ENCODE results near the gene C16orf82. TPM values are rescaled to one million over a fixed set of nuclear protein-coding genes. Genes with fewer than 3 reads are reported as not detected.
"Not testable (repeated sequence)": the region's sequence is repeated elsewhere in the genome, so short reads cannot be mapped to it uniquely, and the experiment has no call there.

Gene C16orf82
- polyA plus RNA-seq, 4 donors = not detected

DNA sequence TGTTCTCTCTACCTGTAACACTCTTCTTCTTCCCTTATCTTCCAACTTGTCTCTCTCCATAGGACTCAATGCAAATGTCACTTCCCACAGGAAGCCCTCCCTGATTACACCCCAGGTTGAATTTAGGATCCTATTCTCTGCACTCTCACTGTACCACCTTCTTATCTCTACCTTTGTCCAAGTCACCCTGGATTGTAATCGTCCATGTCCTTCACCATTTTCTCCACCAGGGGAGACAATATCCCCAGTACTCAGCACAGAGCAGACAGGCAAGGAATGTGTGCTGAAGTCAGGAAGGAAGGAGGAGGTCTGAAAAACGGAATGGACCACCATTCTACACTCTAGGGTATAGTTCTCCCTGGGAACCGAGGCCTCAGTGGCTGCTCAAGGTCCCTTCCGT is 14.2 kb downstream of the C16orf82 start:
- DNase-seq = peak; percentile 21 to 36
- no peaks in the 10 kb centered on the region for H3K36me3 ChIP-seq (ENCODE audit: control insufficient read depth in 3 of 3, insufficient read depth in 2 of 3, low read depth in 1 of 3, low read length in 3 of 3)
- no peaks in the 10 kb centered on the region for H3K27me3 ChIP-seq (ENCODE audit: control insufficient read depth in 3 of 3, insufficient read depth in 3 of 3, low read length in 3 of 3)
- no peak overlapping the region for H3K27ac ChIP-seq (ENCODE audit: low read depth in 1 of 3, low read length in 2 of 3)
- H3K4me3 ChIP-seq (ENCODE audit: low read depth in 1 of 3, low read length in 3 of 3) = no peak overlapping the region
- WGBS, 3 donors = 15 to 21% (median 20%) methylated on average over 4 of the region's 4 CpGs
- H3K4me1 ChIP-seq (ENCODE audit: control insufficient read depth in 3 of 3, insufficient read depth in 2 of 3, low read depth in 1 of 3, low read length in 2 of 3) = no peaks in the 10 kb centered on the region
- no peak for FAIRE-seq
- H3K9me3 ChIP-seq (ENCODE audit: control insufficient read depth in 2 of 2, insufficient read depth in 1 of 2, low read depth in 1 of 2, low read length in 1 of 2) = no peaks in the 10 kb centered on the region

GRCh38 chr16:27083861-27084261 is 17.1 kb downstream of the C16orf82 start:
- DNase-seq = no peak
- Histone ChIP-seq H3K9me3 (ENCODE audit: control insufficient read depth in 2 of 2, insufficient read depth in 1 of 2, low read depth in 1 of 2, low read length in 1 of 2) (no peaks in the 10 kb centered on the region), H3K4me1 (ENCODE audit: control insufficient read depth in 3 of 3, insufficient read depth in 2 of 3, low read depth in 1 of 3, low read length in 2 of 3) (no peaks in the 10 kb centered on the region), H3K4me3 (ENCODE audit: low read depth in 1 of 3, low read length in 3 of 3) (no peak overlapping the region), H3K36me3 (ENCODE audit: control insufficient read depth in 3 of 3, insufficient read depth in 2 of 3, low read depth in 1 of 3, low read length in 3 of 3) (no peaks in the 10 kb centered on the region), H3K27me3 (ENCODE audit: control insufficient read depth in 3 of 3, insufficient read depth in 3 of 3, low read length in 3 of 3) (no peaks in the 10 kb centered on the region), H3K27ac (ENCODE audit: low read depth in 1 of 3, low read length in 2 of 3) (no peak overlapping the region)
- no peak for FAIRE-seq
- WGBS, 3 donors = 47 to 50% (median 49%) methylated on average over 11 of the region's 11 CpGs

DNA sequence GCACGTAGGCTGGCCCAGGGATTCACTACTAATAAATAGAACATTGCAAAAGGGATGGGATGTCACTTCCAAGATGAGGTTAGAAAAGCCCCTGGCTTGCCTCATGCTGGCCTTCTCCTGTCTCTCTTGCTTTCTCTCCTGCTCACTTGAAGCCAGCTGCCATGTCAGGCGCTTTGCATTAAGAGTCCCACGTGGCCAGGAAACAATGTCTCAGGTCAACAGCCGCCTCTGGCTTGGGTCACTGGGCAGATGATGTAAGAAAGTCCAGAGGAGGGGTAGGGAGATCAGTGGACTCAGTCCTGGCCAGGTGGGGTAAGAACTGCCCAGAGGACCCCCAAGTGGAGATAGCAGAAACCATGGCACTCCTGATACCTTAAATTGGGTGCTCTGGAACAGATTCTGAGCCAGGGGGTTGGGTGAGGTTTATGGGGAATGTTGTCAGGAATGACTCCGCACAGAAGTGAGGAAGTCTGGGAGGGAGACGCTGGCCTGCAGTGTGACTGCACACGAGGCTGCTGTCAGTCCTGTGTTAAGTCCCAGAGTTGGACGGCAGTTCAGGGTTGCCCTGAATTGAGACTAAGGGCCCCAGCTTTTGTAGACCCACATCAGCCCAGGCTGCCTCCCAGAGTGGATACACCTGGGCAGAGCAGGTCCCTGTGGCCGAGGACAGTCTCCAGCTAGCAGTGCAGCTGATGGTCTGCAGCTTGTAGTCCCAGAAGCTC is 17.7 kb downstream of the C16orf82 start:
- no peaks in the 10 kb centered on the region for H3K36me3 ChIP-seq (ENCODE audit: control insufficient read depth in 3 of 3, insufficient read depth in 2 of 3, low read depth in 1 of 3, low read length in 3 of 3)
- FAIRE-seq (no peak), DNase-seq (no peak)
- H3K27ac ChIP-seq (ENCODE audit: low read depth in 1 of 3, low read length in 2 of 3) = no peak overlapping the region
- H3K9me3 ChIP-seq (ENCODE audit: control insufficient read depth in 2 of 2, insufficient read depth in 1 of 2, low read depth in 1 of 2, low read length in 1 of 2) = no peaks in the 10 kb centered on the region
- H3K27me3 ChIP-seq (ENCODE audit: control insufficient read depth in 3 of 3, insufficient read depth in 3 of 3, low read length in 3 of 3) = no peaks in the 10 kb centered on the region
- no peak overlapping the region for H3K4me3 ChIP-seq (ENCODE audit: low read depth in 1 of 3, low read length in 3 of 3)
- WGBS, 3 donors = 57 to 66% (median 62%) methylated on average over 9 of the region's 9 CpGs
- no peaks in the 10 kb centered on the region for H3K4me1 ChIP-seq (ENCODE audit: control insufficient read depth in 3 of 3, insufficient read depth in 2 of 3, low read depth in 1 of 3, low read length in 2 of 3)

- no peaks in the 10 kb centered on the region for H3K36me3 ChIP-seq (ENCODE audit: control insufficient read depth in 3 of 3, insufficient read depth in 2 of 3, low read depth in 1 of 3, low read length in 3 of 3)
- no peak for FAIRE-seq
Measured at GRCh38 chr16:27085182-27085581, 18.5 kb downstream of the C16orf82 start.

GRCh38 chr16:27086031-27086430 is 19.3 kb downstream of the C16orf82 start:
- H3K9me3 ChIP-seq (ENCODE audit: control insufficient read depth in 2 of 2, insufficient read depth in 1 of 2, low read depth in 1 of 2, low read length in 1 of 2); H3K4me3 ChIP-seq (ENCODE audit: low read depth in 1 of 3, low read length in 3 of 3); DNase-seq; FAIRE-seq; H3K27ac ChIP-seq (ENCODE audit: low read depth in 1 of 3, low read length in 2 of 3); H3K27me3 ChIP-seq (ENCODE audit: control insufficient read depth in 3 of 3, insufficient read depth in 3 of 3, low read length in 3 of 3); H3K4me1 ChIP-seq (ENCODE audit: control insufficient read depth in 3 of 3, insufficient read depth in 2 of 3, low read depth in 1 of 3, low read length in 2 of 3); H3K36me3 ChIP-seq (ENCODE audit: control insufficient read depth in 3 of 3, insufficient read depth in 2 of 3, low read depth in 1 of 3, low read length in 3 of 3): not testable (repeated sequence)
- 91 to 92% (median 92%) methylated on average over 9 of the region's 9 CpGs for WGBS, 3 donors

More at GRCh38 chr16:27085182-27085581, 18.5 kb downstream of the C16orf82 start:
- WGBS, 3 donors = 60 to 70% (median 65%) methylated on average over 6 of the region's 6 CpGs
- Histone ChIP-seq H3K27ac (ENCODE audit: low read depth in 1 of 3, low read length in 2 of 3) (no peak overlapping the region), H3K27me3 (ENCODE audit: control insufficient read depth in 3 of 3, insufficient read depth in 3 of 3, low read length in 3 of 3) (no peaks in the 10 kb centered on the region), H3K9me3 (ENCODE audit: control insufficient read depth in 2 of 2, insufficient read depth in 1 of 2, low read depth in 1 of 2, low read length in 1 of 2) (no peaks in the 10 kb centered on the region), H3K4me3 (ENCODE audit: low read depth in 1 of 3, low read length in 3 of 3) (no peak overlapping the region), H3K4me1 (ENCODE audit: control insufficient read depth in 3 of 3, insufficient read depth in 2 of 3, low read depth in 1 of 3, low read length in 2 of 3) (no peaks in the 10 kb centered on the region)
- no peak for DNase-seq

- H3K27ac ChIP-seq (ENCODE audit: low read depth in 1 of 3, low read length in 2 of 3) = no peak overlapping the region
- FAIRE-seq = no peak
- H3K4me3 ChIP-seq (ENCODE audit: low read depth in 1 of 3, low read length in 3 of 3) = no peak overlapping the region
- DNase-seq = no peak
- no peaks in the 10 kb centered on the region for H3K9me3 ChIP-seq (ENCODE audit: control insufficient read depth in 2 of 2, insufficient read depth in 1 of 2, low read depth in 1 of 2, low read length in 1 of 2)
- H3K36me3 ChIP-seq (ENCODE audit: control insufficient read depth in 3 of 3, insufficient read depth in 2 of 3, low read depth in 1 of 3, low read length in 3 of 3) = no peaks in the 10 kb centered on the region
- no peaks in the 10 kb centered on the region for H3K4me1 ChIP-seq (ENCODE audit: control insufficient read depth in 3 of 3, insufficient read depth in 2 of 3, low read depth in 1 of 3, low read length in 2 of 3)
- WGBS, 3 donors = 44 to 54% (median 53%) methylated on average over 5 of the region's 5 CpGs
- H3K27me3 ChIP-seq (ENCODE audit: control insufficient read depth in 3 of 3, insufficient read depth in 3 of 3, low read length in 3 of 3) = no peaks in the 10 kb centered on the region
Measured at GRCh38 chr16:27088216-27088615, 21.5 kb downstream of the C16orf82 start.

DNA sequence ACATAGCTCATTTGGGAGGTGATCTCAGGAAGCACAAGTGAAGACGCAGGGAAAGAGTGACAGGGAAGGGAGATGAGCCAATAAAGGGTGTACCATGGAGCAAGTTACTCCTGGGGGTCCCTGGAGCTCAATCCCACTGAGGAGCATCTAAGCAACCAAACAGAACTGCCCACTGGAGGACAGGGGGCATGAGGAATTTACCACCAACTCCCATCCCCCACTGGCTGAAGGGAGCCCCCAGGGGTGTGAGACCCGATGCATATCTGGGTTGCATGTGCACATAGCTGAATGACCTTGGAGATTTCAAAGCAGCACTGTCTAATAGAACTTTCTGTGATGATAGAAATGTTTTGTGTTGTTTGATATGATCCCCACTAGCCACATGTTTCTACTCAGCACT is 29.6 kb downstream of the C16orf82 start:
- H3K27ac ChIP-seq (ENCODE audit: low read depth in 1 of 3, low read length in 2 of 3) = no peak overlapping the region
- 69 to 80% (median 77%) methylated on average over 2 of the region's 2 CpGs for WGBS, 3 donors
- H3K4me3 ChIP-seq (ENCODE audit: low read depth in 1 of 3, low read length in 3 of 3) = no peak overlapping the region
- H3K36me3 ChIP-seq (ENCODE audit: control insufficient read depth in 3 of 3, insufficient read depth in 2 of 3, low read depth in 1 of 3, low read length in 3 of 3) = no peaks in the 10 kb centered on the region
- peaks cover 0 to 3% of the 10 kb centered on the region in 2 donors for H3K9me3 ChIP-seq (ENCODE audit: control insufficient read depth in 2 of 2, insufficient read depth in 1 of 2, low read depth in 1 of 2, low read length in 1 of 2)
- FAIRE-seq (no peak), DNase-seq (no peak)
- H3K4me1 ChIP-seq (ENCODE audit: control insufficient read depth in 3 of 3, insufficient read depth in 2 of 3, low read depth in 1 of 3, low read length in 2 of 3) = no peaks in the 10 kb centered on the region
- no peaks in the 10 kb centered on the region for H3K27me3 ChIP-seq (ENCODE audit: control insufficient read depth in 3 of 3, insufficient read depth in 3 of 3, low read length in 3 of 3)

DNA sequence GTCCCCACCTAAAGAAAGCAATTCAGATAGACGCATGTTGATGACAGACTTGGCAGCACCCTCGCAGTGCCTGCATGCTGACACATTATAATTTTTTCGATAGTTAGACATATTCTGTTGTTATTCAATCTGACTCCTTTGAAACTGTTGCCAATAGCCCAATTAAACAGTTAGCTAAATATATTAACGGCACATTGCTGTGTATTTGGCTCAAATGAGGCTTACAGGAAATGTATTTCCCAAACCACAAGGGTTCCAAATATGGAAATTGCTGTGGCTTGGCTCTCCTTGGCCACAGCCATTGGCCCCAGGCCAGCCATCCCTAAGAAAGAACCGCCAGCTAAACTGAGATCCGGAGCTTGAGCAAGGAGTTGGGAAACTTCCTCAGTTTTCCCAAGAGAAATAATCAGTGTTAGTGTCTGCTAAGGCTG is 31.1 kb downstream of the C16orf82 start:
- H3K4me3 ChIP-seq (ENCODE audit: low read depth in 1 of 3, low read length in 3 of 3) = no peak overlapping the region
- H3K9me3 ChIP-seq (ENCODE audit: control insufficient read depth in 2 of 2, insufficient read depth in 1 of 2, low read depth in 1 of 2, low read length in 1 of 2) = peaks cover 0 to 3% of the 10 kb centered on the region in 2 donors
- no peak for FAIRE-seq
- peak overlapping the region in 1 of 3 donors; percentile 14 for H3K27ac ChIP-seq (ENCODE audit: low read depth in 1 of 3, low read length in 2 of 3)
- H3K4me1 ChIP-seq (ENCODE audit: control insufficient read depth in 3 of 3, insufficient read depth in 2 of 3, low read depth in 1 of 3, low read length in 2 of 3) = no peaks in the 10 kb centered on the region
- DNase-seq = no peak
- no peaks in the 10 kb centered on the region for H3K27me3 ChIP-seq (ENCODE audit: control insufficient read depth in 3 of 3, insufficient read depth in 3 of 3, low read length in 3 of 3)
- 54 to 70% (median 63%) methylated on average over 6 of the region's 6 CpGs for WGBS, 3 donors
- H3K36me3 ChIP-seq (ENCODE audit: control insufficient read depth in 3 of 3, insufficient read depth in 2 of 3, low read depth in 1 of 3, low read length in 3 of 3) = no peaks in the 10 kb centered on the region
